ENCODE results near the gene MED22.

MED22 gene

GRCh38 chr9:133309608-133310007, 38.3 kb downstream of the MED22 start:
- DNase-seq (ENCODE audit: low read depth in 1 of 2, low spot score in 1 of 2) = no peak
- no peak overlapping the region for H3K4me3 ChIP-seq (replicated peaks; ENCODE audit: insufficient read depth, low read length)
- TF ChIP-seq REST (IDR thresholded peaks at IDR 0.05; ENCODE audit: insufficient replicate concordance, low read depth) = no peak
- TF ChIP-seq, protein P1, sequence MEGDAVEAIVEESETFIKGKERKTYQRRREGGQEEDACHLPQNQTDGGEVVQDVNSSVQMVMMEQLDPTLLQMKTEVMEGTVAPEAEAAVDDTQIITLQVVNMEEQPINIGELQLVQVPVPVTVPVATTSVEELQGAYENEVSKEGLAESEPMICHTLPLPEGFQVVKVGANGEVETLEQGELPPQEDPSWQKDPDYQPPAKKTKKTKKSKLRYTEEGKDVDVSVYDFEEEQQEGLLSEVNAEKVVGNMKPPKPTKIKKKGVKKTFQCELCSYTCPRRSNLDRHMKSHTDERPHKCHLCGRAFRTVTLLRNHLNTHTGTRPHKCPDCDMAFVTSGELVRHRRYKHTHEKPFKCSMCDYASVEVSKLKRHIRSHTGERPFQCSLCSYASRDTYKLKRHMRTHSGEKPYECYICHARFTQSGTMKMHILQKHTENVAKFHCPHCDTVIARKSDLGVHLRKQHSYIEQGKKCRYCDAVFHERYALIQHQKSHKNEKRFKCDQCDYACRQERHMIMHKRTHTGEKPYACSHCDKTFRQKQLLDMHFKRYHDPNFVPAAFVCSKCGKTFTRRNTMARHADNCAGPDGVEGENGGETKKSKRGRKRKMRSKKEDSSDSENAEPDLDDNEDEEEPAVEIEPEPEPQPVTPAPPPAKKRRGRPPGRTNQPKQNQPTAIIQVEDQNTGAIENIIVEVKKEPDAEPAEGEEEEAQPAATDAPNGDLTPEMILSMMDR (IDR thresholded peaks at IDR 0.05; ENCODE audit: insufficient read depth, low read length) = no peak

DNA sequence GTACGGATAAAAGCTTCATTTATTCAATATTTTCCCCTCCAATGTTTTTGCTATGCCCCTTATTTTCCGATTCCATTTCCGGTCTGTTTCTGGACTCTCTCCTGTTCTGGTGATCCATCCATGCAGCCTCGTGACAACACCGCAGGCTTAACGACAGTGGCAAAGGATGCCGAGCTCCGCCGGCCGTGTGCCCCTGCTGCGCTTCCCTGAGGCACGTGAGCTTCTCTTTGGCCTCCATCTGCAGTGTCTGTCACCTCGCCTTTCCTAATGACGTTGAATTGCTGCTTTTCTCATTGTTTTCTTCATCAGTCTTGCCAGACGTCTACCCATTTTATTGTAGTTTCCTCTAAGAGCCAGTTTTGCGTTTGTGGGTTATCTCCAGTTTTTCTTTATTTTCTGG, 40.6 kb downstream of the MED22 start:
- no peak for DNase-seq (ENCODE audit: low read depth in 1 of 2, low spot score in 1 of 2)
- H3K4me3 ChIP-seq (replicated peaks; ENCODE audit: insufficient read depth, low read length) = no peak overlapping the region
- H3K27ac ChIP-seq (replicated peaks) = no peak overlapping the region
- H3K27me3 ChIP-seq (ENCODE audit: insufficient read depth, poor library complexity, severe bottlenecking) = peaks cover 5% of the 10 kb centered on the region
- TF ChIP-seq SPI1 (IDR thresholded peaks at IDR 0.05; ENCODE audit: borderline replicate concordance, low read depth) (no peak), REST (IDR thresholded peaks at IDR 0.05; ENCODE audit: insufficient replicate concordance, low read depth) (no peak), GABPA (IDR thresholded peaks at IDR 0.05; ENCODE audit: low read depth) (no peak), POLR2AphosphoS5 (IDR thresholded peaks at IDR 0.05; ENCODE audit: low read depth) (no peak)
- TF ChIP-seq, protein P1 (IDR thresholded peaks at IDR 0.05; ENCODE audit: insufficient read depth, low read length) = no peak

More at GRCh38 chr9:133309608-133310007, 38.3 kb downstream of the MED22 start:
- Histone ChIP-seq H3K27me3 (ENCODE audit: insufficient read depth, poor library complexity, severe bottlenecking) (peaks cover 5% of the 10 kb centered on the region), H3K27ac (replicated peaks) (no peak overlapping the region)

GRCh38 chr9:133306242-133307204, 41.4 kb downstream of the MED22 start:
- peaks cover 5% of the 10 kb centered on the region for H3K27me3 ChIP-seq (ENCODE audit: insufficient read depth, poor library complexity, severe bottlenecking)
- no peak overlapping the region for H3K4me3 ChIP-seq (replicated peaks; ENCODE audit: insufficient read depth, low read length)
- TF ChIP-seq, protein P1 (IDR thresholded peaks at IDR 0.05; ENCODE audit: insufficient read depth, low read length) = no peak
- no peak for TF ChIP-seq GABPA (IDR thresholded peaks at IDR 0.05; ENCODE audit: low read depth)
- no peak for TF ChIP-seq REST (IDR thresholded peaks at IDR 0.05; ENCODE audit: insufficient replicate concordance, low read depth)
- TF ChIP-seq SPI1 (IDR thresholded peaks at IDR 0.05; ENCODE audit: borderline replicate concordance, low read depth) = no peak
- TF ChIP-seq POLR2AphosphoS5 (IDR thresholded peaks at IDR 0.05; ENCODE audit: low read depth) = no peak
- no peak overlapping the region for H3K27ac ChIP-seq (replicated peaks)
- DNase-seq (ENCODE audit: low read depth in 1 of 2, low spot score in 1 of 2) = no peak

All from HL-60 (cell line).